IPS-18a (cell line): Measurements from ENCODE around the gene RAD50.

ENCODE experiments used
- H3K27ac ChIP-seq: one replicate; pipeline ENCODE4 v1.5.1; 2013; ENCODE audit warnings: low read length
- H3K27me3 ChIP-seq: one replicate; pipeline ENCODE4 v1.6.1; 2013; ENCODE audit warnings: mild to moderate bottlenecking, low read length; ENCODE audit not compliant: control insufficient read depth, insufficient read depth
- H3K36me3 ChIP-seq: one replicate; pipeline ENCODE4 v1.6.1; 2013; ENCODE audit warnings: low read depth, low read length; ENCODE audit not compliant: control insufficient read depth
- H3K4me1 ChIP-seq: one replicate; pipeline ENCODE4 v1.6.1; 2013; ENCODE audit warnings: low read depth, low read length; ENCODE audit not compliant: control insufficient read depth
- H3K4me3 ChIP-seq: one replicate; pipeline ENCODE4 v1.5.1; 2013; ENCODE audit warnings: low read length
- H3K9ac ChIP-seq: one replicate; pipeline ENCODE4 v1.6.1; 2013; ENCODE audit warnings: mild to moderate bottlenecking, low read length, moderate library complexity
- H3K9me3 ChIP-seq: one replicate; pipeline ENCODE4 v1.6.1; 2013; ENCODE audit warnings: low read depth, low read length; ENCODE audit not compliant: control insufficient read depth

Gene RAD50

DNA sequence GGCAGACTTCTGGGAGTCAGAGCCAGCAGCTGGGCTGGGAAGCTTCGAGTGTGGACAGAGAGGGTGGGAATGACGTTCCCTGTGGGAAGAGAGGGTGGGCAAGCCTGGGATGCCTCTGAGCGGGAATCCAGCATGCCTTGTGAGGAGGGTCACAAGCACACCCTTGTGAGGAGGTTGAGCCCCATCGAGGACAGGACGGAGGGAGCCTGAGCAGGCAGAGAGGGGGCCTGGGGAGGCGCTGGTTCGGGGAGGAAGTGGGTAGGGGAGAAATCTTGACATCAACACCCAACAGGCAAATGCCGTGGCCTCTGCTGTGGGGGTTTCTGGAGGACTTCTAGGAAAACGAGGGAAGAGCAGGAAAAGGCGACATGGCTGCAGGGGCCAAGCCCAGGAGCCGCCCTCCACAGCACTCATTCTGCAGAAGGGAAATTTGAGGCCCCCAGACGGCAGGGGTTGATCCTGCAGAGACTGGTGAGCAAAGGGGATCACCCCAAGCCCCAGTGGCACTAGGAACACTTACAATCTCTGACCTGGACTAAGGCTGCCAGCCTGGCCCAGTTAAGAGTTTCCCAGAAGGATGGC lies 100.1 kb downstream of the RAD50 start:
- no peaks in the 10 kb centered on the region for H3K9me3 ChIP-seq
- no peak overlapping the region for H3K27ac ChIP-seq
- no peak overlapping the region for H3K9ac ChIP-seq
- H3K27me3 ChIP-seq = peaks cover 42% of the 10 kb centered on the region
- no peaks in the 10 kb centered on the region for H3K36me3 ChIP-seq
- no peaks in the 10 kb centered on the region for H3K4me1 ChIP-seq
- H3K4me3 ChIP-seq = no peak overlapping the region

DNA sequence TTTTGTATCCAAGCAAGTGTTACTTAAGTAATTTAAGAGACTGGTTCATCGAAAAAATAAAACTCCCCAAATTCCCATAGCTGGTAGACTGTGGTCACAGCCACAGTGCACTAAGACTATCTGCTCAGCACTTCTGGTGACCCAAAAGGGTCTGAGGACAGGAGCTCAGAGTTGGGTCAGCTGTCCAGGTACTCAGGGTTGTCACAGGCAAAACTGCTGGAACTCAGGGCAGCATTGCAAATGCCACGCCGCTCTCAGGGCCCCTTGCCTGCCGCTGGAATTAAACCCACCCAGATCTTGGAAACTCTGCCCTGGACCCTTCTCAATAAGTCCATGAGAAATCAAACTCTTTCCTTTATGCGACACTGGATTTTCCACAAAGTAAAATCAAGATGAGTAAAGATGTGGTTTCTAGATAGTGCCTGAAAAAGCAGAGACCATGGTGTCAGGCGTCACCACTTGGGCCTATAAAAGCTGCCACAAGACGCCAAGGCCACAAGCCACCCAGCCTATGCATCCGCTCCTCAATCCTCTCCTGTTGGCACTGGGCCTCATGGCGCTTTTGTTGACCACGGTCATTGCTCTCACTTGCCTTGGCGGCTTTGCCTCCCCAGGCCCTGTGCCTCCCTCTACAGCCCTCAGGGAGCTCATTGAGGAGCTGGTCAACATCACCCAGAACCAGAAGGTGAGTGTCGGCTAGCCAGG lies 101.1 kb downstream of the RAD50 start, which contains the start of gene IL13:
Gene IL13 (plus strand): TSS at position 498 of the 705 bp plus-strand sequence. CDS start 14 bp downstream, at position 512.
- Histone ChIP-seq H3K4me1 (no peaks in the 10 kb centered on the region), H3K4me3 (no peak within 1 kb of the TSS), H3K36me3 (no peaks in the 10 kb centered on the region), H3K9me3 (no peaks in the 10 kb centered on the region), H3K27me3 (peaks cover 42% of the 10 kb centered on the region), H3K9ac (no peak within 1 kb of the TSS), H3K27ac (no peak within 1 kb of the TSS)

GRCh38 chr5:132658381-132659302 lies 101.9 kb downstream of the RAD50 start:
- no peak overlapping the region for H3K4me3 ChIP-seq
- H3K4me1 ChIP-seq = no peaks in the 10 kb centered on the region
- no peak overlapping the region for H3K9ac ChIP-seq
- no peak overlapping the region for H3K27ac ChIP-seq
- H3K9me3 ChIP-seq = no peaks in the 10 kb centered on the region
- no peaks in the 10 kb centered on the region for H3K36me3 ChIP-seq
- peaks cover 41% of the 10 kb centered on the region for H3K27me3 ChIP-seq

- Histone ChIP-seq H3K4me3 (no peak overlapping the region), H3K36me3 (no peaks in the 10 kb centered on the region), H3K27me3 (peaks cover 29% of the 10 kb centered on the region), H3K27ac (no peak overlapping the region), H3K9me3 (no peaks in the 10 kb centered on the region), H3K4me1 (no peaks in the 10 kb centered on the region), H3K9ac (no peak overlapping the region)
These were observed 103.1 kb downstream of the RAD50 start for GRCh38 chr5:132659598-132660493.

DNA sequence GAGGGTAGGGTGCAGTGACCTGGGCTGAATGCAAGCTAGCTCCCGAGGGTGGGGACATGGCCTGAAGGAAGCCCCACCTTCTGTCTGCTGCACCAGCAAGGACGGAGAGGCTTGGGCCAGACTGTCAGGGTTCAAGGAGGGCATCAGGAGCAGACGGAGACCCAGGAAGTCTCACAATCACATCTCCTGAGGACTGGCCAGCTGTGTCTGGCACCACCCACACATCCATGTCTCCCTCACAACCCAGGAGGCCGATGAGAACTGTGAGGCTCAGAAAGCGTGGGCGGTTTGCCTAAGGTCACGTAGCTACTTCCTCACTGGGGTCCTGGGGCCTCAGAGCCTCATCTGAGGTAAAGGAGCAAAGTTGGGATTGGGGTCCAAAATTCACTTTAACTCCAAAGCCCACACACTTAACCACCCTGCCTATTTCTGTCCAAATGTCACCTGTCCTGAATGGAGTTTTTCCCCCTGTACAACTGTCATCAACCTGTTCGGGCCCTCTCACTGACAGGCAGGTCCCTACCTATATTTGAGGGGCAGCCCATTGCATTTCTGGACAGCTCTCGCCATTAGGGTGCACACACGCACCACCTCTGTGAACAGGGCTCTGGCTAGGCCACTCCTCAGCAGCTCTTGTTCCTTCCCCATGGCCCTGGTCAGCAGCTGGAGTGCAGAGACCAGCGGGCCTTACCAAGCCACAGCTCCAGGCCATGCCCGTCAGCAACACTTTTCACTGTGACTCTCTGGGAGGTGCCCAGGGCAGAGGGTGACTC lies 104.6 kb downstream of the RAD50 start:
- H3K4me3 ChIP-seq = no peak overlapping the region

GRCh38 chr5:132662004-132662401 lies 105.2 kb downstream of the RAD50 start:
- H3K9ac ChIP-seq = no peak overlapping the region
- no peak overlapping the region for H3K27ac ChIP-seq
- H3K4me1 ChIP-seq = no peaks in the 10 kb centered on the region
- no peaks in the 10 kb centered on the region for H3K9me3 ChIP-seq
- no peak overlapping the region for H3K4me3 ChIP-seq
- H3K27me3 ChIP-seq = peaks cover 7% of the 10 kb centered on the region
- H3K36me3 ChIP-seq = no peaks in the 10 kb centered on the region

More for the DNA sequence above, 104.6 kb downstream of the RAD50 start:
- Histone ChIP-seq H3K4me1 (no peaks in the 10 kb centered on the region), H3K9me3 (no peaks in the 10 kb centered on the region), H3K36me3 (no peaks in the 10 kb centered on the region), H3K9ac (no peak overlapping the region), H3K27me3 (peaks cover 13% of the 10 kb centered on the region), H3K27ac (no peak overlapping the region)

GRCh38 chr5:132662925-132663770 lies 106.4 kb downstream of the RAD50 start:
- Histone ChIP-seq H3K9me3 (no peaks in the 10 kb centered on the region), H3K4me3 (no peak overlapping the region), H3K27me3 (no peaks in the 10 kb centered on the region), H3K9ac (no peak overlapping the region), H3K27ac (no peak overlapping the region), H3K4me1 (no peaks in the 10 kb centered on the region), H3K36me3 (no peaks in the 10 kb centered on the region)

DNA sequence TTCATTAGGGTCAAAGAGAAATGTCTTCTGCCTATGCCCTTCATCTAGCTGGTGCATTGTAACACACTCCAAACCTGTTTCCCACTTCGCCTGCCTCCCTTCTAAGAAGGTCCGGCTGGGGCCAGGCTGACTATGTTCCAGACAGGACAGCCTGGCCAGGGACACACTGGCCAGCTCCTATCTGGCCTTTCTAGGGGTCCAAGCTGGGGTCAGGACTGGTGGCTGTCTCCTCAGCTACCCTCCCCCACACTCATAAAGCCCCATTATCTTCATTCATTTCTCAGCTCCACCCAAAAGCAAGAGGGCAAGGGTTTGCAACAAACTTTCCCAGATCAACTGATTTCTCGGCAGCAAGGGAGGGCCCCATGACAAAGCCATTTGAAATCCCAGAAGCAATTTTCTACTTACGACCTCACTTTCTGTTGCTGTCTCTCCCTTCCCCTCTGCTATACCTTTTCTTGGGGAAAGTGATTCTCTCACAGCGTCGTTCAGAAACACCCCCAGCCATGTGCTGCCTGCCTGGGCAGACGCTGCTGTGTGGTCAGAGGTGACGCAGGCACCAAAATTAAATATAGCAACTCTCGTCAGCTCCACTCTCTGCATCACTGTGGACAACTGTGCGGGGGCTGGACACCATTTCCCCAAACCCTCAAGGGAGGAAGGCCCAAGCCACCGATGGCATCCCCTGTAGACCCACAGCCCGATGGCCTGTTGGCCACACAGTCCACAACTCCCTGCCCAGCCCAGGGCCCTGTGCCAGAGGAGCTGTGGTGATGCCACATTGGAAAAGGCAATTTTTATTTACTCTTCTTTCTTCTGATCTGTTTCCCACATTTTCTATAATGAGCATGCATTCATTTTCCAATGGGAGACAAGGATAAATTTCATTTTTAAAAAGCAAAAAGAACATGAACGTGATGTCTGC lies 107.3 kb downstream of the RAD50 start:
- H3K9ac ChIP-seq = no peak overlapping the region
- H3K9me3 ChIP-seq = no peaks in the 10 kb centered on the region
- no peaks in the 10 kb centered on the region for H3K36me3 ChIP-seq
- H3K4me1 ChIP-seq = no peaks in the 10 kb centered on the region
- no peak overlapping the region for H3K4me3 ChIP-seq
- no peaks in the 10 kb centered on the region for H3K27me3 ChIP-seq
- H3K27ac ChIP-seq = no peak overlapping the region

DNA sequence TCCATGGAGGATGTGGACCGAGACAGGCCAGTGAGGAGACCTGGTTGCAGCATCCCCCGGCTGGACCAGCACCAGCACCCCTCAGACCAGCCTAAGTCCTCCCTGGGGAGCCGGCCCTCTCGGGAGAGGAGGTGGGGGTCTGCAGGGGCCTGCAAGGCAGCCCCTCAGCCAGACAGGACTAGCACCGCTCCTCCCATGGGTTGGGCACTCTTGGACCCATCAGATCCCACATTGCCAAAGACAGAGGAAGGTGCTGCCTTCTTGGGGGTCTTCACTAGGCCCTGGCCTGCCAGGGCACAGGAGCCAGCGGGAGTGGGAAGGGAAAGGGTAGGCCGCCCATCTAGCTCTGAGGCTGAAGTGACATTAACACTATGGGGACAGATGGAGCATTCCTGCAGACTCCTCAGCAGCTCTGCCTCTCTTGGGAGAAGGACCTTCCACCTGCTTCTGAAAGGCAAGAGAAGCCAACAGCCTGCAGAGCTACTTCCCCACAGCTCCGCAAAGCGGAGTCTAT lies 108.0 kb downstream of the RAD50 start:
- Histone ChIP-seq H3K9ac (no peak overlapping the region), H3K9me3 (no peaks in the 10 kb centered on the region), H3K36me3 (no peaks in the 10 kb centered on the region), H3K27ac (no peak overlapping the region), H3K27me3 (no peaks in the 10 kb centered on the region), H3K4me3 (no peak overlapping the region), H3K4me1 (no peaks in the 10 kb centered on the region)
